Liver (tissue), 9 donors: ENCODE measurements around the gene SPARC. TPM values are rescaled to one million over a fixed set of nuclear protein-coding genes. Genes with fewer than 3 reads are reported as not detected.

Source experiments
- DNase-seq: peaks from one replicate; pipeline ENCODE4 v3.0.0-alpha.2; 2017; ENCODE audit warnings: low spot score
- H3K27ac ChIP-seq, 2 donors: one replicate each; pipeline ENCODE4 v1.7.0; 2013; ENCODE audit warnings: inconsistent platforms in 2 of 2, low read length in 2 of 2, control low read depth in 1 of 2, low read depth in 1 of 2, mild to moderate bottlenecking in 1 of 2
- H3K27me3 ChIP-seq, 4 donors: one replicate each; pipeline versions ENCODE4 v1.6.1 to v1.7.0; 2013; ENCODE audit warnings: low read length in 3 of 4, inconsistent platforms in 1 of 4, mild to moderate bottlenecking in 1 of 4, moderate library complexity in 1 of 4; ENCODE audit not compliant: control insufficient read depth in 4 of 4, insufficient read depth in 4 of 4
- H3K36me3 ChIP-seq, 4 donors: one replicate each; pipeline versions ENCODE4 v1.6.1 to v1.7.0; 2013; ENCODE audit warnings: low read length in 3 of 4, mild to moderate bottlenecking in 3 of 4, low read depth in 1 of 4, moderate library complexity in 1 of 4; ENCODE audit not compliant: control insufficient read depth in 4 of 4, insufficient read depth in 3 of 4
- H3K4me1 ChIP-seq, 4 donors: one replicate each; pipeline versions ENCODE4 v1.6.1 to v1.7.0; 2013; ENCODE audit warnings: low read length in 3 of 4, mild to moderate bottlenecking in 3 of 4, moderate library complexity in 1 of 4; ENCODE audit not compliant: control insufficient read depth in 4 of 4, insufficient read depth in 4 of 4
- H3K4me3 ChIP-seq, 3 donors: one replicate each; pipeline versions ENCODE4 v1.6.1 to v1.7.0; 2013; ENCODE audit warnings: low read length in 3 of 3, control low read depth in 1 of 3, low read depth in 1 of 3, mild to moderate bottlenecking in 1 of 3
- H3K9ac ChIP-seq, 2 donors: one replicate each; pipeline ENCODE4 v1.7.0; 2013; ENCODE audit warnings: low read length in 2 of 2, mild to moderate bottlenecking in 2 of 2, moderate library complexity in 2 of 2, control low read depth in 1 of 2, low read depth in 1 of 2
- H3K9me3 ChIP-seq, 4 donors: one replicate each; pipeline versions ENCODE4 v1.6.1 to v1.7.0; 2013; ENCODE audit warnings: low read length in 3 of 4; ENCODE audit not compliant: control insufficient read depth in 4 of 4
- ATF3 ChIP-seq: IDR thresholded peaks from 2 replicates; pipeline ENCODE4 v1.6.1; 2016; ENCODE audit warnings: antibody characterized with exemption
- EGR1 ChIP-seq, 2 donors: IDR thresholded peaks; 2 replicates each; pipeline ENCODE4 v1.6.1; 2016 to 2018; ENCODE audit warnings: antibody characterized with exemption in 2 of 2, low read depth in 2 of 2
- FOXA1 ChIP-seq: IDR thresholded peaks from 2 replicates; pipeline ENCODE4 v1.6.1; 2016; ENCODE audit warnings: antibody characterized with exemption
- FOXA2 ChIP-seq: IDR thresholded peaks from 2 replicates; pipeline ENCODE4 v1.6.1; 2016; ENCODE audit warnings: antibody characterized with exemption
- GABPA ChIP-seq, 2 donors: IDR thresholded peaks in 1 of 2; conservative IDR thresholded peaks in 1 of 2; 2 replicates each; pipeline ENCODE4 v1.6.1; 2016; ENCODE audit warnings: antibody characterized with exemption in 2 of 2, mild to moderate bottlenecking in 1 of 2, moderate library complexity in 1 of 2
- HNF4A ChIP-seq, 2 donors: conservative IDR thresholded peaks; 2 replicates each; pipeline ENCODE4 v1.6.1; 2016; ENCODE audit warnings: antibody characterized with exemption in 2 of 2, mild to moderate bottlenecking in 2 of 2
- HNF4G ChIP-seq: IDR thresholded peaks from 2 replicates; pipeline ENCODE4 v1.6.1; 2016; ENCODE audit warnings: antibody characterized with exemption
- MAX ChIP-seq: IDR thresholded peaks from 2 replicates; pipeline ENCODE4 v1.6.1; 2016; ENCODE audit warnings: antibody characterized with exemption
- RAD21 ChIP-seq, 2 donors: IDR thresholded peaks; 2 replicates each; pipeline ENCODE4 v1.6.1; 2016; ENCODE audit warnings: antibody characterized with exemption in 2 of 2, mild to moderate bottlenecking in 2 of 2
- RXRA ChIP-seq, 2 donors: IDR thresholded peaks; 2 replicates each; pipeline ENCODE4 v1.6.1; 2017 to 2018; ENCODE audit warnings: antibody characterized with exemption in 2 of 2, mild to moderate bottlenecking in 1 of 2
- SP1 ChIP-seq: IDR thresholded peaks from 2 replicates; pipeline ENCODE4 v1.6.1; 2018; ENCODE audit warnings: antibody characterized with exemption, mild to moderate bottlenecking
- YY1 ChIP-seq: IDR thresholded peaks from 2 replicates; pipeline ENCODE4 v1.6.1; 2016; ENCODE audit warnings: antibody characterized with exemption, mild to moderate bottlenecking
- ZBTB33 ChIP-seq: IDR thresholded peaks from 2 replicates; pipeline ENCODE4 v1.6.1; 2016; ENCODE audit warnings: antibody characterized with exemption
- WGBS: extraction: QIAGEN DNeasy Blood & Tissue Kit; methylation state at CpG from one replicate; pipeline ENCODE4 v1.1.7; 2013; 5-methylcytosine and 5-hydroxymethylcytosine counted together
- polyA plus RNA-seq, 2 donors: library from polyadenylated mRNA; stranded (reverse) in 1 of 2; unstranded in 1 of 2; fragments of 200-250 nt in 1 of 2; fragments of >200 nt in 1 of 2; fragmentation: Nextera tagmentation in 1 of 2; extraction: Ambion mirVana in 1 of 2; gene quantifications; one replicate each; pipeline versions ENCODE4 v1.2.1 to v1.2.3, GENCODE V29; 2013 to 2015
- total RNA-seq, 2 donors: library from RNA; depleted of rRNA; stranded (reverse); fragments of >200 nt; gene quantifications; one replicate each; pipeline ENCODE4 v1.2.3, GENCODE V29; 2014
- TF ChIP-seq, protein P1 (sequence below): IDR thresholded peaks from 2 replicates; pipeline ENCODE4 v1.6.1; 2016; ENCODE audit warnings: antibody characterized with exemption, mild to moderate bottlenecking
- donor health status: healthy.
- donor health status: healthy.
- donor health status: healthy.
- donor health status: healthy.
- donor health status: healthy.

SPARC gene
- total and polyA plus RNA-seq, 4 donors, result 96.6 to 269 (median 110) TPM

DNA sequence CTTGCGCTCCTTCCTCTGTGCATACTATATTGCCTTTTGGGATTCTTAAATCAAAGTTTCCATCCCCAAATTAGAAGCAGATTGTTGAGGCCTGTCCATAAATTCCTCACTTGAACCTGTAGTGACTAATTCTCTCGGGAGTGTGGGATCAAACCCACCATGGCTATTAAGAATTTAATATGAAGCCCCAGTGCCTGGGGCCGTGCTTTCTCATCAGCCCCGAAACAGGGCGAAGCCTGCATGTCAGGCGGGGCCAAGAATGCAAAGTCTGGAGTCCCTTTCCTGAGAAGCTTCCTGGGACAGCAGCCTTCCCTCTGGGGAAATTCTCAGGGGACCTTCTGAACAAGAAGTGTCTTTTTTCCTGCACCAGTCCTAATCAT, 66.3 kb downstream of the SPARC start:
- 87% methylated on average over 6 of the region's 6 CpGs for WGBS
- Histone ChIP-seq H3K4me1 (no peaks in the 10 kb centered on the region), H3K4me3 (no peak overlapping the region)

DNA sequence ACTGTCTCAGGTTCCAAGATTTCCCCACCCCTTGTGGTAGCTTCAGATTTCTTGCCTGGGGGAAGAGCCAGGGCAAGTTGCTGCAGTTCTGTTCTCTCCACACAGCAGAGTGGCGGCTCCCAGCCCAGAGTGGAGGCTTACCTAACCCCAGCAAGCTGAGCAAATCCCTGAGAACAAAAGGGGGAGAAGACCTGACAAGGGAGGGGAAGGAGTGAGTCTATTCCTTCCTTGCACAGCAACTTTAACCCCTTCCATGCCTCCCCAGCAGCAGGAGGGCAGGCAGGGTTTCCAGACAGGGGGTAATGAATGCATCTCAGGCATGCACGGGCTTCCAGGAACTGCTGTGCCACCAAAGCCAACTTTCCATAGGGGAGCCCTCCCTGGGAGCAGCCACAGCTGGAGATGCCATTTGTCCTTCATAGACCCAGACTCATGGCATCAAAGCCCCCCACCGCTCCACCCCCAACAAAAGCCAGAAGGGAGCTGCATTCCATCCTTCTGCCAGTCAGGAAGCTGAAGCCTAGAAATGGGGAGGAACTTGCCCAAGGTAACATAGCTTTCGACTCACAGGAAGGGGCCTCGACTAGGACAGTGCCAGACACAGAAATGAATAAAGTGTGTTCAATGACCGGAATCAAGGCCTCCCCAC, 66.8 kb downstream of the SPARC start:
- DNase-seq, result no peak
- Histone ChIP-seq H3K27ac (no peak overlapping the region), H3K9ac (no peak overlapping the region), H3K9me3 (peaks cover 0 to 3% (median 0%) of the 10 kb centered on the region in 4 donors), H3K4me3 (no peak overlapping the region), H3K27me3 (peaks cover 0 to 3% (median 1%) of the 10 kb centered on the region in 4 donors), H3K4me1 (no peaks in the 10 kb centered on the region), H3K36me3 (no peaks in the 10 kb centered on the region)
- 69% methylated on average over 6 of the region's 6 CpGs for WGBS
- no peak for TF ChIP-seq RXRA (IDR thresholded peaks at IDR 0.05)
- TF ChIP-seq YY1, result no peak
- no peak for TF ChIP-seq EGR1 (IDR thresholded peaks at IDR 0.05; ENCODE audit: low read depth in 2 of 2)
- TF ChIP-seq GABPA (IDR thresholded peaks at IDR 0.05 in 1 of 2, conservative IDR thresholded peaks at IDR 0.05 in 1 of 2), result no peak
- no peak for TF ChIP-seq RAD21 (IDR thresholded peaks at IDR 0.05)
- no peak for TF ChIP-seq SP1
- no peak for TF ChIP-seq MAX
- TF ChIP-seq, protein P1, sequence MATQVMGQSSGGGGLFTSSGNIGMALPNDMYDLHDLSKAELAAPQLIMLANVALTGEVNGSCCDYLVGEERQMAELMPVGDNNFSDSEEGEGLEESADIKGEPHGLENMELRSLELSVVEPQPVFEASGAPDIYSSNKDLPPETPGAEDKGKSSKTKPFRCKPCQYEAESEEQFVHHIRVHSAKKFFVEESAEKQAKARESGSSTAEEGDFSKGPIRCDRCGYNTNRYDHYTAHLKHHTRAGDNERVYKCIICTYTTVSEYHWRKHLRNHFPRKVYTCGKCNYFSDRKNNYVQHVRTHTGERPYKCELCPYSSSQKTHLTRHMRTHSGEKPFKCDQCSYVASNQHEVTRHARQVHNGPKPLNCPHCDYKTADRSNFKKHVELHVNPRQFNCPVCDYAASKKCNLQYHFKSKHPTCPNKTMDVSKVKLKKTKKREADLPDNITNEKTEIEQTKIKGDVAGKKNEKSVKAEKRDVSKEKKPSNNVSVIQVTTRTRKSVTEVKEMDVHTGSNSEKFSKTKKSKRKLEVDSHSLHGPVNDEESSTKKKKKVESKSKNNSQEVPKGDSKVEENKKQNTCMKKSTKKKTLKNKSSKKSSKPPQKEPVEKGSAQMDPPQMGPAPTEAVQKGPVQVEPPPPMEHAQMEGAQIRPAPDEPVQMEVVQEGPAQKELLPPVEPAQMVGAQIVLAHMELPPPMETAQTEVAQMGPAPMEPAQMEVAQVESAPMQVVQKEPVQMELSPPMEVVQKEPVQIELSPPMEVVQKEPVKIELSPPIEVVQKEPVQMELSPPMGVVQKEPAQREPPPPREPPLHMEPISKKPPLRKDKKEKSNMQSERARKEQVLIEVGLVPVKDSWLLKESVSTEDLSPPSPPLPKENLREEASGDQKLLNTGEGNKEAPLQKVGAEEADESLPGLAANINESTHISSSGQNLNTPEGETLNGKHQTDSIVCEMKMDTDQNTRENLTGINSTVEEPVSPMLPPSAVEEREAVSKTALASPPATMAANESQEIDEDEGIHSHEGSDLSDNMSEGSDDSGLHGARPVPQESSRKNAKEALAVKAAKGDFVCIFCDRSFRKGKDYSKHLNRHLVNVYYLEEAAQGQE, result no peak
- TF ChIP-seq FOXA1, result no peak
- no peak for TF ChIP-seq ZBTB33

More for the DNA sequence above, 66.3 kb downstream of the SPARC start:
- TF ChIP-seq ATF3 (no peak), GABPA (IDR thresholded peaks at IDR 0.05 in 1 of 2, conservative IDR thresholded peaks at IDR 0.05 in 1 of 2) (no peak), FOXA2 (no peak), HNF4A (conservative IDR thresholded peaks at IDR 0.05) (no peak), ZBTB33 (no peak), SP1 (no peak), EGR1 (IDR thresholded peaks at IDR 0.05; ENCODE audit: low read depth in 2 of 2) (no peak), FOXA1 (no peak), RXRA (IDR thresholded peaks at IDR 0.05) (no peak), HNF4G (no peak)
- TF ChIP-seq, protein P1, result no peak
- Histone ChIP-seq H3K27me3 (peaks cover 0 to 3% (median 1%) of the 10 kb centered on the region in 4 donors), H3K27ac (no peak overlapping the region), H3K9me3 (peaks cover 0 to 3% (median 0%) of the 10 kb centered on the region in 4 donors), H3K9ac (no peak overlapping the region), H3K36me3 (no peaks in the 10 kb centered on the region)
- no peak for DNase-seq
